Measurements from ENCODE around the gene DNAI1. TPM values are rescaled to one million over a fixed set of nuclear protein-coding genes. Genes with fewer than 3 reads are reported as not detected.

The DNAI1 gene
- total and polyA plus RNA-seq, 2 of the 13 experiments (the other 11 are each of a cell fraction or from before 2014, with no cell fraction given): not detected

- TF ChIP-seq ZNF460 (CRISPR knock-in tag; IDR thresholded peaks at IDR 0.05; ENCODE audit: borderline replicate concordance) (no peak), HDAC1 (CRISPR knock-in tag; IDR thresholded peaks at IDR 0.05) (no peak), JUNB (CRISPR knock-in tag; IDR thresholded peaks at IDR 0.05; ENCODE audit: borderline replicate concordance) (0 out of 2 replicates have a peak, but pooled peaks have one; percentile 15), FOXA1 (IDR thresholded peaks at IDR 0.05) (no peak), FOXA1 (CRISPR knock-in tag; IDR thresholded peaks at IDR 0.05) (no peak), SKI (IDR thresholded peaks at IDR 0.05; ENCODE audit: partially characterized antibody) (no peak), ZNF672 (CRISPR knock-in tag; IDR thresholded peaks at IDR 0.05) (no peak), HNRNPH1 (optimal IDR thresholded peaks at IDR 0.05; ENCODE audit: low read depth, low read length) (no peak), ZGPAT (CRISPR knock-in tag; IDR thresholded peaks at IDR 0.05) (no peak), HNF4G (IDR thresholded peaks at IDR 0.05; ENCODE audit: borderline replicate concordance, low read depth, low read length) (no peak), HNF4G (CRISPR knock-in tag; IDR thresholded peaks at IDR 0.05; ENCODE audit: borderline replicate concordance, low read depth) (no peak)
- TF ChIP-seq, protein P1, sequence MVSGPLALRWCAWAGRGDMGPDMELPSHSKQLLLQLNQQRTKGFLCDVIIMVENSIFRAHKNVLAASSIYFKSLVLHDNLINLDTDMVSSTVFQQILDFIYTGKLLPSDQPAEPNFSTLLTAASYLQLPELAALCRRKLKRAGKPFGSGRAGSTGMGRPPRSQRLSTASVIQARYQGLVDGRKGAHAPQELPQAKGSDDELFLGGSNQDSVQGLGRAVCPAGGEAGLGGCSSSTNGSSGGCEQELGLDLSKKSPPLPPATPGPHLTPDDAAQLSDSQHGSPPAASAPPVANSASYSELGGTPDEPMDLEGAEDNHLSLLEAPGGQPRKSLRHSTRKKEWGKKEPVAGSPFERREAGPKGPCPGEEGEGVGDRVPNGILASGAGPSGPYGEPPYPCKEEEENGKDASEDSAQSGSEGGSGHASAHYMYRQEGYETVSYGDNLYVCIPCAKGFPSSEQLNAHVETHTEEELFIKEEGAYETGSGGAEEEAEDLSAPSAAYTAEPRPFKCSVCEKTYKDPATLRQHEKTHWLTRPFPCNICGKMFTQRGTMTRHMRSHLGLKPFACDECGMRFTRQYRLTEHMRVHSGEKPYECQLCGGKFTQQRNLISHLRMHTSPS (CRISPR knock-in tag; IDR thresholded peaks at IDR 0.05; ENCODE audit: low read depth): no peak
- TF ChIP-seq, protein P2, sequence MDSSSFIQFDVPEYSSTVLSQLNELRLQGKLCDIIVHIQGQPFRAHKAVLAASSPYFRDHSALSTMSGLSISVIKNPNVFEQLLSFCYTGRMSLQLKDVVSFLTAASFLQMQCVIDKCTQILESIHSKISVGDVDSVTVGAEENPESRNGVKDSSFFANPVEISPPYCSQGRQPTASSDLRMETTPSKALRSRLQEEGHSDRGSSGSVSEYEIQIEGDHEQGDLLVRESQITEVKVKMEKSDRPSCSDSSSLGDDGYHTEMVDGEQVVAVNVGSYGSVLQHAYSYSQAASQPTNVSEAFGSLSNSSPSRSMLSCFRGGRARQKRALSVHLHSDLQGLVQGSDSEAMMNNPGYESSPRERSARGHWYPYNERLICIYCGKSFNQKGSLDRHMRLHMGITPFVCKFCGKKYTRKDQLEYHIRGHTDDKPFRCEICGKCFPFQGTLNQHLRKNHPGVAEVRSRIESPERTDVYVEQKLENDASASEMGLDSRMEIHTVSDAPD (CRISPR knock-in tag; IDR thresholded peaks at IDR 0.05): no peak
These were observed 101.2 kb downstream of the DNAI1 start (continued) for GRCh38 chr9:34559624-34560455.

Data from HepG2 (cell line).